ENCODE measurements around the gene NFIL3. TPM values are rescaled to one million over a fixed set of nuclear protein-coding genes. Genes with fewer than 3 reads are reported as not detected.

The NFIL3 gene
- total and polyA plus RNA-seq, 2 donors (not counting 1 experiment from before 2014, with no cell fraction given): 2.7 to 14.3 TPM

DNA sequence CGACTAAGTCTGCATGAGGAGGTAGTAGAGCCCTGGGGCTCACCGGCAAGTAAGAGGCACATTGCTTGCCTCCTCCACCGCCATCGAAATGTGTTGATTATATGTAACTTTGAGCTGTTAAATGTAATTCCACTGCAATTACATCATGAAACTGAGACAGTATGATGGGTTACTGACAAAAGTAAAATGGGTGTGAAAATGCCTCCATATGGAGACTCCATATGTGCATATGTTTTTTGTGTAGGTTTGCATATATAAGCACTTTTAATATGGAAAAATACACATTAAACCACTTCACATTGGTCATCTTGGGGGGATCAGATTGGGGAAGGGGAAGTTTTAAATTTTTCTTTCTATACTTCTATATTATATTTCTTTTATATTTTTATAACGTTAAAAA is 29.8 kb downstream of the NFIL3 start:
- CTCF ChIA-PET: no interaction called here
- H3K4me2 ChIP-seq (replicated peaks; ENCODE audit: low read depth, low read length, poor library complexity, severe bottlenecking): no peak overlapping the region
- no peaks in the 10 kb centered on the region for H3K27me3 Mint-ChIP-seq
- no peak overlapping the region for H3K4me3 Mint-ChIP-seq
- intact Hi-C loops (cut with micrococcal nuclease): no loop called here
- no peaks in the 10 kb centered on the region for H3K36me3 ChIP-seq (replicated peaks in 1 of 2; ENCODE audit: control extremely low read depth in 1 of 2, control insufficient read depth in 1 of 2, extremely low read depth in 1 of 2, insufficient read depth in 2 of 2, low read length in 1 of 2)
- no peaks in the 10 kb centered on the region for H3K9me3 ChIP-seq (ENCODE audit: control extremely low read depth in 1 of 3, control insufficient read depth in 2 of 3, insufficient read depth in 1 of 3, low read length in 2 of 3)
- H3K9ac ChIP-seq (ENCODE audit: low read length): no peak overlapping the region
- 100% methylated on average over 3 of the region's 5 CpGs for WGBS (ENCODE audit: insufficient coverage)
- no peaks in the 10 kb centered on the region for H3K27me3 ChIP-seq (replicated peaks in 1 of 4; ENCODE audit: control extremely low read depth in 1 of 4, control insufficient read depth in 3 of 4, insufficient read depth in 4 of 4, low read length in 3 of 4)
- TF ChIP-seq EZH2 (IDR thresholded peaks at IDR 0.05; ENCODE audit: borderline replicate concordance, insufficient read depth, low read depth, low read length, poor library complexity, severe bottlenecking): no peak
- TF ChIP-seq, protein P1, sequence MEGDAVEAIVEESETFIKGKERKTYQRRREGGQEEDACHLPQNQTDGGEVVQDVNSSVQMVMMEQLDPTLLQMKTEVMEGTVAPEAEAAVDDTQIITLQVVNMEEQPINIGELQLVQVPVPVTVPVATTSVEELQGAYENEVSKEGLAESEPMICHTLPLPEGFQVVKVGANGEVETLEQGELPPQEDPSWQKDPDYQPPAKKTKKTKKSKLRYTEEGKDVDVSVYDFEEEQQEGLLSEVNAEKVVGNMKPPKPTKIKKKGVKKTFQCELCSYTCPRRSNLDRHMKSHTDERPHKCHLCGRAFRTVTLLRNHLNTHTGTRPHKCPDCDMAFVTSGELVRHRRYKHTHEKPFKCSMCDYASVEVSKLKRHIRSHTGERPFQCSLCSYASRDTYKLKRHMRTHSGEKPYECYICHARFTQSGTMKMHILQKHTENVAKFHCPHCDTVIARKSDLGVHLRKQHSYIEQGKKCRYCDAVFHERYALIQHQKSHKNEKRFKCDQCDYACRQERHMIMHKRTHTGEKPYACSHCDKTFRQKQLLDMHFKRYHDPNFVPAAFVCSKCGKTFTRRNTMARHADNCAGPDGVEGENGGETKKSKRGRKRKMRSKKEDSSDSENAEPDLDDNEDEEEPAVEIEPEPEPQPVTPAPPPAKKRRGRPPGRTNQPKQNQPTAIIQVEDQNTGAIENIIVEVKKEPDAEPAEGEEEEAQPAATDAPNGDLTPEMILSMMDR (IDR thresholded peaks at IDR 0.05): no peak
- no peak overlapping the region for H3K27ac Mint-ChIP-seq
- POLR2A ChIA-PET: no interaction called here
- no peak overlapping the region for H3K4me3 ChIP-seq (ENCODE audit: control extremely low read depth in 1 of 5, extremely low read depth in 1 of 5, insufficient read depth in 1 of 5, low read depth in 2 of 5, low read length in 4 of 5)
- no peak for DNase-seq
- H4K20me1 ChIP-seq (ENCODE audit: control insufficient read depth, insufficient read depth, low read length, poor library complexity, severe bottlenecking): no peaks in the 10 kb centered on the region
- no peaks in the 10 kb centered on the region for H3K4me1 ChIP-seq (ENCODE audit: control insufficient read depth in 2 of 2, insufficient read depth in 2 of 2, low read length in 2 of 2)
- no peak for ATAC-seq (ENCODE audit: low read depth)
- peaks cover 6% of the 10 kb centered on the region for H3K4me1 Mint-ChIP-seq
- H3K9me3 Mint-ChIP-seq (ENCODE audit: insufficient read depth): no peaks in the 10 kb centered on the region
- H3K79me2 ChIP-seq (ENCODE audit: control insufficient read depth, insufficient read depth, low read length): no peaks in the 10 kb centered on the region
- H2AFZ ChIP-seq (ENCODE audit: insufficient read depth, low read depth, low read length, poor library complexity, severe bottlenecking): no peak overlapping the region
- no peak overlapping the region for H3K27ac ChIP-seq (ENCODE audit: low read length in 2 of 2)

DNA sequence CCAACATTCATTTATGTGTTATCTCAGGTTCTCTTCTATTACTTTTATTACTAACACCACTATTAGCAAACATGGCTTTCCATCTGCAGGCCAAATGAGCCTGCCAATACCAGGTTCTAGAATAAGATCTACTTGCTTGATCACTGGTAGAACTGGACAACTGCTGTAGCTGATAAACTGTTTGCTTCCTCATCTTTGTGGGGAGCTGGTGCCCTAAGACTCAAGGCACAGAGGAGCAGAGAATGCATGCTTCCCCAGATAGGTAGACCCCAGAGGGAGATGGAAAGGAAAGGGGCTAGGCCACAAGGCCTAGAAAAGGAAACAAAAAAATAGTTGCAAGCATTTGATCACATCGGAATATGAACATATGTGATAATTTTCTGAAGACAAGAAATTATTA is 31.2 kb downstream of the NFIL3 start:
- ChIA-PET POLR2A (interaction anchor here (0.6 kb wide), 1 partner anchor 453 kb away, joined by 3 read pairs; no protein-coding TSS in a partner anchor), CTCF (interaction anchor here (0.6 to 0.8 kb wide), 2 partner anchors 33 to 36 kb away, joined by 3 read pairs; no protein-coding TSS in a partner anchor)
- H3K27ac Mint-ChIP-seq: no peak overlapping the region

More for the DNA sequence above, 31.2 kb downstream of the NFIL3 start:
- Histone ChIP-seq H3K36me3 (replicated peaks in 1 of 2; ENCODE audit: control extremely low read depth in 1 of 2, control insufficient read depth in 1 of 2, extremely low read depth in 1 of 2, insufficient read depth in 2 of 2, low read length in 1 of 2) (no peaks in the 10 kb centered on the region), H3K79me2 (ENCODE audit: control insufficient read depth, insufficient read depth, low read length) (no peaks in the 10 kb centered on the region), H3K27me3 (replicated peaks in 1 of 4; ENCODE audit: control extremely low read depth in 1 of 4, control insufficient read depth in 3 of 4, insufficient read depth in 4 of 4, low read length in 3 of 4) (no peaks in the 10 kb centered on the region), H3K9me3 (ENCODE audit: control extremely low read depth in 1 of 3, control insufficient read depth in 2 of 3, insufficient read depth in 1 of 3, low read length in 2 of 3) (no peaks in the 10 kb centered on the region), H3K4me1 (ENCODE audit: control insufficient read depth in 2 of 2, insufficient read depth in 2 of 2, low read length in 2 of 2) (no peaks in the 10 kb centered on the region), H4K20me1 (ENCODE audit: control insufficient read depth, insufficient read depth, low read length, poor library complexity, severe bottlenecking) (no peaks in the 10 kb centered on the region), H3K9ac (ENCODE audit: low read length) (no peak overlapping the region), H2AFZ (ENCODE audit: insufficient read depth, low read depth, low read length, poor library complexity, severe bottlenecking) (no peak overlapping the region), H3K4me3 (ENCODE audit: control extremely low read depth in 1 of 5, extremely low read depth in 1 of 5, insufficient read depth in 1 of 5, low read depth in 2 of 5, low read length in 4 of 5) (no peak overlapping the region), H3K27ac (ENCODE audit: low read length in 2 of 2) (no peak overlapping the region), H3K4me2 (replicated peaks; ENCODE audit: low read depth, low read length, poor library complexity, severe bottlenecking) (no peak overlapping the region)
- DNase-seq (no peak), ATAC-seq (ENCODE audit: low read depth) (no peak)
- Mint-ChIP-seq H3K9me3 (ENCODE audit: insufficient read depth) (no peaks in the 10 kb centered on the region), H3K4me1 (peaks cover 6% of the 10 kb centered on the region), H3K4me3 (no peak overlapping the region), H3K27me3 (no peaks in the 10 kb centered on the region)
- no peak for TF ChIP-seq EZH2 (IDR thresholded peaks at IDR 0.05; ENCODE audit: borderline replicate concordance, insufficient read depth, low read depth, low read length, poor library complexity, severe bottlenecking)
- TF ChIP-seq, protein P1 (IDR thresholded peaks at IDR 0.05): no peak
- no CpG with 5 or more reads among the region's 1 CpG for WGBS (ENCODE audit: insufficient coverage)
- intact Hi-C loops (cut with micrococcal nuclease): no loop called here
